IPS-15b (cell line): Measurements from ENCODE around the gene HSFX2.
"Not testable (repeated sequence)": the region's sequence is repeated elsewhere in the genome, so short reads cannot be mapped to it uniquely, and the experiment has no call there.

Experiments
- H3K27me3 ChIP-seq: one replicate; pipeline ENCODE4 v1.6.1; 2013; ENCODE audit warnings: low read length; ENCODE audit not compliant: control insufficient read depth, insufficient read depth
- H3K36me3 ChIP-seq: one replicate; pipeline ENCODE4 v1.6.1; 2013; ENCODE audit warnings: low read length; ENCODE audit not compliant: control insufficient read depth, insufficient read depth
- H3K4me1 ChIP-seq: one replicate; pipeline ENCODE4 v1.6.1; 2013; ENCODE audit warnings: mild to moderate bottlenecking, low read length; ENCODE audit not compliant: control insufficient read depth, insufficient read depth
- H3K4me3 ChIP-seq: one replicate; pipeline ENCODE4 v1.5.1; 2013; ENCODE audit warnings: low read depth, low read length
- H3K9ac ChIP-seq: one replicate; pipeline ENCODE4 v1.6.1; 2013; ENCODE audit warnings: low read depth, mild to moderate bottlenecking, low read length
- H3K9me3 ChIP-seq: one replicate; pipeline ENCODE4 v1.6.1; 2013; ENCODE audit warnings: mild to moderate bottlenecking, low read length; ENCODE audit not compliant: control insufficient read depth, insufficient read depth

HSFX2 gene

GRCh38 chrX:149585631-149586030 lies 9.5 kb downstream of the HSFX2 start:
- H3K27me3 ChIP-seq, H3K4me1 ChIP-seq, H3K9me3 ChIP-seq, H3K36me3 ChIP-seq, H3K9ac ChIP-seq, H3K4me3 ChIP-seq: not testable (repeated sequence)

DNA sequence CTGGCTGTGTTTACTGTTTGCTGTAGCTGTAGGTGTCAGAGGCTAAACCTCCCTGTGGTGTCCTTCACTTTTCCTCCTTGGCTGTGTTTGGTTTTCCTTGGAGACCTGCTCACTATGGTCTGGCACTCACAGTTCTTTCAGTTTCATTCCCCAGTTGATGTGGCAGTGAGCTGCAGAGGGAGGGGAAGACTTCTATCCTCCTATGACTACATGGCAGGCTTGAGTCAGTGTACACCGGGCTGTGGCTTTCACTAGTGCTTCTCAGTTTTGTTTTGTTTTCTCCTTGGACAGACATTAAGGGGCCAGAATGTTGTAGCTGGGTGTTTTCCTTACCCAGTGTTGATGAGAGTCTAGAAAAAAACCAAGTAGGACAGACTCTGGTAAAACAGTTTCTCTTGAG lies 21.7 kb downstream of the HSFX2 start:
- not testable (repeated sequence) for H3K9ac ChIP-seq, H3K36me3 ChIP-seq, H3K27me3 ChIP-seq, H3K4me3 ChIP-seq, H3K9me3 ChIP-seq, H3K4me1 ChIP-seq

DNA sequence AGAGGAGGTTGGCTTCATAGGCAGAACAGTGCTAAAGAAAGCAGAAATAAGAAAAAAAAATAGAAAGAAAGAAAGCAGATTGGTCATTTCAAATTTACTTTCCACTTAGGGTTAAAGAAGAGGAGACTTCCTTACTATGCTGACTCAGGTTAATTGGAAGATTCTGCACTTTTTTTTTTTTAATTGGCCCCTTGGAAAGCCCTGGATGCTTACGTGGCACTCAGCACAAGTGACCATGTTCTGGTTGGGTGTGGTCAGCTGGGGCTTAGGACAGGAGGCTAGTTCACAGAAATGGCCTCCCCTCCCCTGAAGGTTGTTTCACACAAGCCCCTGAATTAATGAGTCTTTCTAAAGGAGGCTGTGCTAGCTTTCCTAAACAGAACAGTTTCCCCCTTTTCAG lies 22.4 kb downstream of the HSFX2 start:
- no peak overlapping the region for H3K9ac ChIP-seq
- no peak overlapping the region for H3K4me3 ChIP-seq
- H3K9me3 ChIP-seq = no peaks in the 10 kb centered on the region
- no peaks in the 10 kb centered on the region for H3K27me3 ChIP-seq
- H3K36me3 ChIP-seq = no peaks in the 10 kb centered on the region
- no peaks in the 10 kb centered on the region for H3K4me1 ChIP-seq

GRCh38 chrX:149571770-149572169 lies 23.3 kb downstream of the HSFX2 start:
- Histone ChIP-seq H3K9ac (no peak overlapping the region), H3K4me1 (no peaks in the 10 kb centered on the region), H3K9me3 (no peaks in the 10 kb centered on the region), H3K27me3 (no peaks in the 10 kb centered on the region), H3K36me3 (no peaks in the 10 kb centered on the region), H3K4me3 (no peak overlapping the region)

- no peak overlapping the region for H3K4me3 ChIP-seq
- H3K27me3 ChIP-seq = no peaks in the 10 kb centered on the region
- no peaks in the 10 kb centered on the region for H3K36me3 ChIP-seq
- H3K4me1 ChIP-seq = no peaks in the 10 kb centered on the region
- no peak overlapping the region for H3K9ac ChIP-seq
- H3K9me3 ChIP-seq = no peaks in the 10 kb centered on the region
These were observed 24.4 kb downstream of the HSFX2 start for GRCh38 chrX:149570668-149571067.

DNA sequence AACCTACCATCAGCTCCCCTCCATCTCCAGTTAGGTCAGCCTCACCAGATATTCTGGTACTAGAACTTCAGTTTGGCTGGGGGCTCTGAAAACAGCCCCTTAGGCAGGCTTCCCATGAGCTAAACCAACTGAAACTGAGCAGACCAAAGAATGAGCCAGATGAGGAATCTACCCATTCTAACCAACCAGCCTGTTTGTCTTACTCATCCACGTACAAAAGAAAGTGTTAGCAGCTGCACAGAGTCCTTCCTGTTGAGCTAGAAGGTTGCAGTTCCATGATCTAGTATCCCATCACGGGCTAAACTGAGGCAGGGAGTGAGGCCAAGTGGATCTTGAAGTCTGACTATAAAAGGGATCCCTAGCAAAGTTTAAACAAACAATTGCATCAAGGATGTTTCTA lies 25.3 kb downstream of the HSFX2 start:
- Histone ChIP-seq H3K36me3 (no peaks in the 10 kb centered on the region), H3K4me3 (no peak overlapping the region), H3K27me3 (no peaks in the 10 kb centered on the region), H3K9ac (no peak overlapping the region), H3K9me3 (no peaks in the 10 kb centered on the region), H3K4me1 (no peaks in the 10 kb centered on the region)

DNA sequence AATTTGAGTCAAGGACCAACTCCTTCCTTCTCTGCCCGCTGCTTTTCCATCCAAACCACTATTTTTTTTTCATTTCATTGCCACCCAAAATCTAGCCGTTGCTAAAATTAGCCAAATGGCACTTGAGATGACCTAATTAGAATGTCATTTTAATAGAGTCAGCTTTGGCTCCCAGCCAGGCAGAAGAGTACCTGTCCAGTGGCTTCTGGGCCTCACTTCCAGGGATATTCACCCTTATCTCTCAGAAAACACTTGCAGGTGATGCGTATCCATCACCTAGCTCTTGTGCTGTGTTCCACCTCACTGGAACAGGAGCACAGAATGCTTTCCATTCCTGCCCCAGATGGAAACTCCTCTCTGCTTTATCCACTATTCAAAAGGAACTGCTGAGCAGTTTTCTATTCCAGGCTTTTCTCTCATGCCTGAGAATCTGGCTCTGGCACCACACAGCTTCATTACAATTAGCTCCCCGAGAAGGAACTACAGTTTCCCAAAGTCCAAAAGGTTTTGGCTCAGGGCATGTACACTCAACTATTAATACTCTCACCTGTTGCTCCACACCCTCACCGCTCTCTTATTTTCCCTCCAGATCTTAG lies 26.3 kb downstream of the HSFX2 start:
- Histone ChIP-seq H3K9me3 (no peaks in the 10 kb centered on the region), H3K4me3 (no peak overlapping the region), H3K9ac (no peak overlapping the region), H3K4me1 (no peaks in the 10 kb centered on the region), H3K27me3 (no peaks in the 10 kb centered on the region), H3K36me3 (no peaks in the 10 kb centered on the region)

- Histone ChIP-seq H3K4me1 (no peaks in the 10 kb centered on the region), H3K9me3 (peaks cover 6% of the 10 kb centered on the region), H3K36me3 (no peaks in the 10 kb centered on the region), H3K9ac (no peak overlapping the region), H3K4me3 (no peak overlapping the region), H3K27me3 (no peaks in the 10 kb centered on the region)
These were observed 27.3 kb downstream of the HSFX2 start for GRCh38 chrX:149567621-149568417.

DNA sequence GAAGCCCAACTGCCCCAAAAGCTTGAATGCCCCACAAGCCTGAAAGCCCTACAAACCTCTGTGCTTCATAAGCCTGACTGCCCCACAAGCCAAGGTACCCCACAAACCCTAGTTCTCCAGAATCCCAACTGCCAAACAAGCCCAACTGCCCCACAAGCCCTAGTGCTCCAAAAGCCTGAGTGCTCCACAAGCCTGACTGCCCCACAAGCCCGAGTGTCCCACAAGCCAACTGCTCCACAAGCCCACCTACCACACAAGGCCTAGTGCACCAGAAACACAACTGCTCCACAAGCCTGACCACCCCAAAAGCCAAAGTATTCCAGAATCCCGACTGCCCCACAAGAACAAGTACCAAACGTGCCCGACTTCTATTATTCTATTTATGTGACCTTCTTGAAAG lies 31.8 kb downstream of the HSFX2 start:
- H3K27me3 ChIP-seq = no peaks in the 10 kb centered on the region

GRCh38 chrX:149555251-149555650 lies 39.9 kb downstream of the HSFX2 start:
- not testable (repeated sequence) for H3K4me3 ChIP-seq

More for the DNA sequence above, 31.8 kb downstream of the HSFX2 start:
- Histone ChIP-seq H3K4me1 (no peaks in the 10 kb centered on the region), H3K4me3 (no peak overlapping the region), H3K9ac (no peak overlapping the region), H3K9me3 (peaks cover 6% of the 10 kb centered on the region), H3K36me3 (no peaks in the 10 kb centered on the region)

GRCh38 chrX:149551939-149552248 lies 43.2 kb downstream of the HSFX2 start:
- H3K27me3 ChIP-seq, H3K36me3 ChIP-seq: not testable (repeated sequence)

More at GRCh38 chrX:149555251-149555650, 39.9 kb downstream of the HSFX2 start:
- H3K36me3 ChIP-seq, H3K9ac ChIP-seq, H3K4me1 ChIP-seq, H3K9me3 ChIP-seq, H3K27me3 ChIP-seq: not testable (repeated sequence)

DNA sequence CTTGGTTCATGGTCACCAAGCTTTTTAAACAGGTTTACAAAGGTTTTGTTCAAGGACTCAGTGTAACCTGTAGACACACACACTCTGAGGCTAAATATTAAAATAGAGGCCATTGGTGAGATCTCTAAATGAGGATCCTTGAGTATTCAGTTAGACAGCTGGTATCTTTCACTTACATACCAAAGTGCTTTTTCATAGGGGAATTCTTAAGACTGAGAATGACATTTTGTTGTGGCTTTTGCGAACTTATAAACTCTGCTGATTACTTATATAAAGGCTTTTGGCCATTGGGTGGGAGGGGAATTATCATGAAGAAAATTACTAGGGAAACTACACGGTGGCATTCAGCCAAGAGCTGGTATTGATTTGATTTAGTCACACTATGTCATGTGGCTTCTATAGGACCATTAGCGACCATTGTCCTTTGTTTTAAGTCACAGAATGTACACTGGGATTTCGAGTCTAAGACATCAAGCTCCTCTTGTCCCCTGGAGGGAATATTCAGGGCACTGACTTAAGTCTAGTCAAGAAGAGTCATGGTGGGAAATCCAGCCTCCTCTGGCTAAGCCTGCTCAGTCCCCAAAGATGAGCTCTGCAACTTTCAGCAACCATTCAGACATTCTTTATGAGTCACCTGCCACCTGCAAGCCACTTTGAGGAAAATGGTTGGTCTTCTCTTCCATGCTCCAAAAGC lies 43.7 kb downstream of the HSFX2 start:
- not testable (repeated sequence) for H3K27me3 ChIP-seq, H3K36me3 ChIP-seq, H3K4me1 ChIP-seq, H3K9me3 ChIP-seq, H3K4me3 ChIP-seq, H3K9ac ChIP-seq

More at GRCh38 chrX:149551939-149552248, 43.2 kb downstream of the HSFX2 start:
- not testable (repeated sequence) for H3K9ac ChIP-seq, H3K4me3 ChIP-seq, H3K9me3 ChIP-seq, H3K4me1 ChIP-seq
